LHCN-M2 (cell line): ENCODE results near the gene DMXL1. TPM values are rescaled to one million over a fixed set of nuclear protein-coding genes. Genes with fewer than 3 reads are reported as not detected.

ENCODE experiments used
- DNase-seq: peaks from one replicate; pipeline ENCODE4 v3.0.0-alpha.2; 2012; ENCODE audit warnings: low read depth
- total RNA-seq: library from RNA; depleted of rRNA; stranded (reverse); fragments of >200 nt; gene quantifications from 2 replicates; pipeline ENCODE4 v1.2.3, GENCODE V29; 2014; rRNA removed

DMXL1 gene
- total RNA-seq, 1 experiment from 2014 or later, result 19.9 TPM

- no peak for DNase-seq
Measured at GRCh38 chr5:119288379-119289033, 217.6 kb downstream of the DMXL1 start.

DNA sequence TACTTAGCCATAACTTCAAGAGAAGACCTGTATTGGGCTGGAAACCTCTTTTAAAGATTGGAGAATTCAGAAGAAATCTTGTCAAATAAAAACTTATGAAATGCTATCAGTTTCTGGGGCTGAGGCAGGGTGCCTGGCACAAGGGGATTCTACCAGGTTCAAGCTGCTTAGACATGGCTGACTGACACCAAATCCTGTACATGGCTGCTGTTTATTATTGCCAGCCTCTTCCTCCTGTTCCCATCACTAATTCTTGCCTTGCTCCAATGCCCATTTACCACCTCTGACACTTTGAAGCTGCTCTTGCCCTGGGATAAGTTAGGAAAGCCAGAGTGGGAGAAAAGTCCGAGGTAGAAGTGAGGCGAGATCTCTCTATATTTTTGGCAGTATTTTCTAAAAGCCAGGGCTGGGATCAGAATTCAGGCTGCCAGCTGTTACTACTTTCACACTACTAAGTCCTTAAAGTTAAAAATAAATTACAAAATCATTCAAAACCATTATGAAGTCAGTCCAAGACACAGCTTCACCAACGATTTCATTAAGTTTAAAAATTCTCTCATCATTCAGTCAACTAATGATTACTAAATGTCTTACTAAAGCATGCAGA is 218.7 kb downstream of the DMXL1 start:
- no peak for DNase-seq

DNA sequence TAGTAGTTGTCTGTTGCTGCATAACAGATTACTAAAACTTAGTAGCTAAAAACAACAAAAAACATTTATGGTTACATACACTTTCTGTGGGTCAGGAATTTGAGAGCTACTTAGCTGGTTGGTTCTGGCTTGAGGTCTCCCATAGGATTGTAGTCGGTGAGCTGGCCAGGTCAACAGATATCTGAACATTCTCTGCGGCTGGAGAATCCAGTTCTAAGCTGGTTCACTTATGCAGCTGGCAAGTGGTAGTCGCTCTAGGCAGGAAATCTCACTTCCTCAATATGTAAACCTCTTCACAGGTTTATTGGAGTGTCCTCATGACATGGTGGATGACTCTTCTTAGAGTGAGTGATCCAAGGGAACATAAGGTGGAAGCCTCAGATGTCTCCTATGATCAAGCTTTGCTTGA is 219.3 kb downstream of the DMXL1 start:
- DNase-seq, result no peak

- no peak for DNase-seq
Measured at GRCh38 chr5:119290607-119291006, 219.7 kb downstream of the DMXL1 start.

DNA sequence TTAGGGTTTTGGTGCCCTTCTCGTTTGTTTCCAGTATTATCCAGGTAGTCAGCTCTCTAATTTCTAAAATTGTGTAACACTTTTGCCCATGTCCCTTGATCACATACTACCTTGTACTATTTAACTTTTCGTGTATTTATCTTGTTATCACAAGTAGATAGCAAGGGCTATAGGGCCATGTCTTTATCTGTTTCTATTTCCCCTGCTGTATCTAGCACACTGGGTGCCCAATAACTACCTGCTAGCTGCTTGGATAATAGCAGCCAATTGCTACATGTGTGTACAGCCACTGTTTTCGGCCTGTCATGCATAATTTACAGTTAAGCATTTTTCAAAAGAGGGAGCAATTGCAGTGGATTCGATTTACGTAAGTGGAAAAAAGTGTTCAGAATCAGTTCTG is 220.2 kb downstream of the DMXL1 start:
- no peak for DNase-seq

- DNase-seq, result no peak
Measured at GRCh38 chr5:119291877-119292276, 221.0 kb downstream of the DMXL1 start.

DNA sequence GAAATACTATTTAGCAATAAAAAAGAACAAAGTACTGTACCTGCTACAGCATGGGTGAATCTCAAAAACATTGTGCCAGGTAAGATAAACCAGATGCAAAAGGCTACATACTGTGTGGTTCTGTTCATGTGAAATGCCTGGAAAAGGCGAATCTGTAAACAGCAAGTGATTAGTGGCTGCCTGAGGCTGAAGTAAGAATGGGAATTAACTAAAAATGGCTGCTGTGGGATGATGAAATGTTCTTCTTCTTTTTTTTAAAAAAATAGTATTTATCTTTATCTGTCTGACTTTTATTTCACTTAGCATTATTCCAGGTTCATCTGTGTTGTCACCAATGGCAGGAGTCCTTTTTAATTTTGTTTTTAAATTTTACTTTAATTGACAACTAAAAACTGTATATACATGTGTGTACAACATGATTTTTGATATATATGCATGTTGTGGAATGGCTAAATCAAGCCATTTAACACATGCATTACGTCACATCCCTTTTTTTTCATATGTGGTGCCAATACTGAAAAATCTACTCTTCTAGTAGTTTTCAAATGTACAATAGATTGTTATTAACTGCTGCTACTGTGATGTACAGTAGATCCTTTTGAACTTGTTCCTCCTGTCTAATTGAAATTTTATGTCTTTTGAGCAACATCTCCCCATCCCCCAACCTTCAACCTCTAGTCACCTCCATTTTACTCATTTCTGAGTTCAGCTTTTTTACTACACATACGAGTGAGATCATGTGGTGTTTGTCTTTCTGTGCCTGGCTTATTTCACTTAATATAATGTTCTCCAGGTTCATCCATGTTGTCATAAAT is 222.0 kb downstream of the DMXL1 start:
- DNase-seq, result no peak

DNA sequence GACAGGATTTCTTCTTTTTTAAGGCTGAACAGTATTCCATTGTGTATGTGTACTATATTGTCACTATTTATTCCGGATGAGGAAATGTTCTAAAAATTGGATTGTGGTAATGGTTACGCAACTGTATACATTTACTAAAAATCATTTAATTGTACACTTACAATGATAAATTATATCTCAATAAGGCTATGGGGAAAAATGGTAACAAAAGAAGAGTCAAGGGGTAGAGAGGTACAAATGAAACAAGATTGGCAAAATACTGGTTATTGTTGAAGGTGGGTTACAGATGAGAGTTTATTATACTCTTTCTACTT is 222.6 kb downstream of the DMXL1 start:
- DNase-seq, result no peak

Other genes with a start within 250 kb of the DMXL1 start
- gene DTWD2, start 82.5 kb upstream of the DMXL1 start, total RNA-seq, result 4.9 and 5.7 TPM in 2 replicates